Stimulated activated CD8-positive, alpha-beta memory T cell treated with anti-CD3 and anti-CD28 coated beads, Interleukin-2, amount 100 ng/mL, for 48 hours (primary cell): Measurements from ENCODE around the gene IL2RG.

Experiments
- DNase-seq, 2 donors: peaks; one replicate each; pipeline ENCODE4 v3.0.0-alpha.2; 2020; ENCODE audit warnings: low read depth in 2 of 2

The IL2RG gene

DNA sequence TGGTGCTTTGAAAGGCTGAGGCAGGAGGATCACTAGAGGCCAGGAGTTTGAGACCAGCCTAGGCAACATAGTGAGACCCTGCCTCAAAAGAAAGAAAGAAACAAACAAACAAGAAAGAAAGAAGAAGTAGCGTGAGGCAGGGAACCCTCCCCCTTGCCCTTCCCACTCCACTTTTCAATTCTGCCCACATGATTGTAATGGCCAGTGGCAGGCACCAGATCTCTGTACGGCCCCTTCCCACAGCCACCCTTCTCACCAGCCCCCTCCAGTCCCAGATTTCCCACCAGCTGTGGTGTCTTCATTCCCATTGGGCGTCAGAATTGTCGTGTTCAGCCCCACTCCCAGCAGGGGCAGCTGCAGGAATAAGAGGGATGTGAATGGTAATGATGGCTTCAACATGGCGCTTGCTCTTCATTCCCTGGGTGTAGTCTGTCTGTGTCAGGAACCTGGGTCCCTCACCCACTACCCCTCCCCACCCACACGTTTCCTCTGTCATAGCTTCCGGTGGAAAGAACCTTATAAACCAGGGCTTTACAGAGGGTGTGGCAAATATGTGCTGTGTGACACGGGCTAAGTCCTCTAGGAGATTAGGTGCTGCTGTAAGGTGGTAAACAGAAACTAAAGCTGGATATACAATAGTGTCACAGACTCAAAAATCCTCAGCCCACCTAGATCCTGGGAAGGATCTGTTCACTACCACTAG is at the start of gene IL2RG:
Gene IL2RG (minus strand): TSS at position 437 of the 703 bp plus-strand sequence. CDS start 38 bp downstream, at position 399.
- DNase-seq, result peak; percentile 37 to 47

GRCh38 chrX:71160475-71160874 is 49.1 kb upstream of the IL2RG start:
- no peak for DNase-seq

DNA sequence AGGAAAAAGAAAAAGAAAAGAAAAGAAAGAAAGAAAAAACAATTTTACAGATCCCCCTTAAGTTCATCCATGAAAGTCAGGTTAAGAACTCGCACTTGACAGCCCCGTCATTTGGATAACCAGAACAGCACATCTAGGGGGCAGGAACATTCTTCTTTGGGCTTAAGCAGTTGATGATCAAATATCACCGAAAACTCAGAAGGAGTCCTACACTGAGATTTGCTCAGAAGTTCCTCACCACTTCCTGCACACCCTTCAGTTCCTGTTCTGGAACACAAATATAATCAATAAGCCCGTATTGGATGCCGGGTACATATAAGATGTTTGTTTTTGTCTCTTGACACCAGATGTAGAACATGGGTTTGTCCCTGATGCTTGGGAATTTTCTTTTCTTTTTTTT is 48.0 kb upstream of the IL2RG start:
- DNase-seq, result no peak

DNA sequence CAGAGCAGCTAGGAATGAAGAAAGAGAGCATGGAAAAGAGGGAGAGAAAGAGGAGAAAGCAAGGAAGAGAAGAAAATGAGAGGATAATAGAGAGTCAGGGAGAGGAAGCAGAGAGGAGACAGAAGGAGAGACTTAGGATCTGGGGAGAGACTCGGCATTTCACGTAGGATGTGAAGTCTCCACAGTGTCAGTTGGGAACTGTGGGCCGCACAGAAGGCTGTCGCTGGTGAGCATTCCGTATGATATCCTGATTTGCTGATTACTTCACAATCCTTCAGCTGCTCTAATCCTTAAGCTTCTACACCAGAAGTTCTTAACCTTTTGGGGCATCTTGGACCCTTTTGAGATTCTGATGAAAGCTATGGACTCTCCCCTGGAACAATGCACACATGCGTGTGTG is 47.2 kb upstream of the IL2RG start:
- no peak for DNase-seq

GRCh38 chrX:71154641-71155040 is 43.3 kb upstream of the IL2RG start:
- no peak for DNase-seq

- no peak for DNase-seq
Observed at GRCh38 chrX:71154196-71154595, 42.8 kb upstream of the IL2RG start.

GRCh38 chrX:71151366-71151765 is 40.0 kb upstream of the IL2RG start:
- DNase-seq, result no peak

- no peak for DNase-seq
Observed at GRCh38 chrX:71148278-71148663, 36.9 kb upstream of the IL2RG start.

DNA sequence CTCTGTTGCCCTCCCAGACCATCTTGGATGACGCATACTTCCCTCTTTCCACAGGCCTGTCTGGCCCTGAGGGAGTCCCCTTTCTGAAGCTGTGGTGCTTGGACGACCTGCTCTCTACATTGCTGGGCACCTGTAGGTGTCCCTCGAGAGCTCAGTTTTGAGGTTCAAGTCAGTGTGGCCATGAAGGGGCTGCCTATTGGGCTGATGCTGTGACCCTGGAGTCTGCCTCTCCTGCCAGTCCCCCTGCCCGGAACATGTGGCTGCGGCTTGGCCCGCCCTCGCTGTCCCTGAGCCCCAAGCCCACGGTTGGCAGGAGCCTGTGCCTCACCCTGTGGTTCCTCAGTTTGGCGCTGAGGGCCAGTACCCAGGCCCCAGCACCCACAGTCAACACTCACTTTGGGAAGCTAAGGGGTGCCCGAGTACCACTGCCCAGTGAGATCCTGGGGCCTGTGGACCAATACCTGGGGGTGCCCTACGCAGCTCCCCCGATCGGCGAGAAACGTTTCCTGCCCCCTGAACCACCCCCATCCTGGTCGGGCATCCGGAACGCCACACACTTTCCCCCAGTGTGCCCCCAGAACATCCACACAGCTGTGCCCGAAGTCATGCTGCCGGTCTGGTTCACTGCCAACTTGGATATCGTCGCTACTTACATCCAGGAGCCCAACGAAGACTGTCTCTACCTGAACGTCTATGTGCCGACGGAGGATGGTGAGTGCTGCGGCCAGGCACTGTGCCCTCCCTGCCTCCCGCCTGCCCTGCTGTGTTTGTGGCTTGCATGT is 36.3 kb upstream of the IL2RG start:
- DNase-seq, result no peak

DNA sequence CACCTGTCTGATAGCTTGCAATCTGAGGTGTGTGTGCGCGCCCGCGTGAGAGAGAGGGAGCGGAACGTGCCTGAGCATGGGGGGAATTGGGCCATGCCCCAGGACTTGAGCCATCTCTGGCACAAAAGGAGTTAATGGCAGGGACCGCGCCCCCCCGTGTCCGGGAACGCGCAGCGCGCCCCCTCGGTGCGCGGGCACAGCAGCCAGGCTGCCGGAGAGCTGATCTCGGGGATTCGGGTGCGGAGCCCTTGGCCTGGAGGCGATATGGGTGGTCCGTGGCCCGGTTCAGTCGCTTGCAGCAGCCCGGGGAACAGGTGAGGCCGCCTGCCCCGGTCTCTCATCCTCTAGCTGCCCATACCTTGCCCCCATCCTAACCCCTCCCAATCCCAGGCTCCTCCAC is 33.3 kb upstream of the IL2RG start, which contains the start of gene NLGN3:
Gene NLGN3 (plus strand): TSS at position 191 of the 400 bp plus-strand sequence. CDS start 2,909 bp downstream, outside the sequence.
- DNase-seq, result no peak

- DNase-seq, result no peak
Observed at GRCh38 chrX:71143508-71143907, 32.1 kb upstream of the IL2RG start.

GRCh38 chrX:71140440-71140839 is 29.1 kb upstream of the IL2RG start:
- no peak for DNase-seq

DNA sequence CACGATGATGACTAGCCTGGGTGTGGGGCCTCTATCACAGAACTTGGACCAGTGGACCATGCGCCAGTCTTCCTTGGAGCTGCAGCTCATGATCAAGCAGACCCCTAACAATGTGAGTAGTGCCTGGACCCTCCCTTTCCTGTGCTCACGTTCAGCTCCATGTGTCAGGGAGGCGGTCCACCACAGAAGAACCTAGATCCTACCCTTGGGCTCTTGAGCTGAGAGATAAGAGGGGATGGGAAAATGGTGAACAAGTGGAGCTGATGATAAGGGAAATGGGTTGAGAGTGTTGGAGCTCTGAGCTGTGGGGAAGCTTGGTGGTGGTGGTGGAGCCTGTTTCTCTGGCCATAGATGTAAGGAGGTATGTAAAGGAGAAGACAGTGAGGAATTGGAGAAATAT is 20.1 kb upstream of the IL2RG start:
- DNase-seq, result no peak

DNA sequence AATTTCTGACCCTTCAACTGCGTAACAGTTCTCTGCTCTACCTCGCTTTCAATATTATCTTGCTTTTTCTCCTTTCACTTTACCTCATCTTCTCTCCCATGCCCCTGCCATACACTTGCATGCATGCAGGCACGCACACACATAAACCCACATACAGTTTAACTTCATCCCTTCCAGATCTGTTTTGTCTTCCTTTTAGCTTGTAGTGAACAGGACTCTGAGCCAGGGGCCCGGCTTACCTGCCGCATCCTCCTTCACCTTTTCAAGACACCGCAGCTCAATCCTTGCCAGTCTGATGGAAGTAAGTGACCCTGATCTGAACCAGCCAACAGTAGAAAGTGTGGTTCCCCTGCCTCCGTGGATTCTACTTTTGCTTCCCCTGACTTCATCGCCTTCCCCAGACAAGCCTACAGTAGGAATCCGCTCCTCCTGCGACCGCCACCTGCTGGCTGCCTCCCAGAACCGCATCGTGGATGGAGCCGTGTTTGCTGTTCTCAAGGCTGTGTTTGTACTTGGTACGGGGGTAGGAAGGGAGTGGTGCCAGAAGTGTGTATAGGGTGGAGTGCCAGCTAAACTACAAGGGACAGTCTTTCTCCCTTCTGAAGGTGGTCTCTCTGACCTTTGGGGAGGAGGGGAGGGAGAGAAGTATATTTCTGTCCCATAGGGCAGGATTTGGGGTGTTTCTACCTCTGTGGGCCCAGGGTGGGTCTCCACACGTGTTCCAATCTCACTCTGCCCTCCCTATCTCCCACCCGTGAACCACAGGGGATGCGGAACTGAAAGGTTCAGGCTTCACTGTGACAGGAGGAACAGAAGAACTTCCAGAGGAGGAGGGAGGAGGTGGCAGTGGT is 17.8 kb upstream of the IL2RG start:
- DNase-seq, result peak; percentile 60 to 69

DNA sequence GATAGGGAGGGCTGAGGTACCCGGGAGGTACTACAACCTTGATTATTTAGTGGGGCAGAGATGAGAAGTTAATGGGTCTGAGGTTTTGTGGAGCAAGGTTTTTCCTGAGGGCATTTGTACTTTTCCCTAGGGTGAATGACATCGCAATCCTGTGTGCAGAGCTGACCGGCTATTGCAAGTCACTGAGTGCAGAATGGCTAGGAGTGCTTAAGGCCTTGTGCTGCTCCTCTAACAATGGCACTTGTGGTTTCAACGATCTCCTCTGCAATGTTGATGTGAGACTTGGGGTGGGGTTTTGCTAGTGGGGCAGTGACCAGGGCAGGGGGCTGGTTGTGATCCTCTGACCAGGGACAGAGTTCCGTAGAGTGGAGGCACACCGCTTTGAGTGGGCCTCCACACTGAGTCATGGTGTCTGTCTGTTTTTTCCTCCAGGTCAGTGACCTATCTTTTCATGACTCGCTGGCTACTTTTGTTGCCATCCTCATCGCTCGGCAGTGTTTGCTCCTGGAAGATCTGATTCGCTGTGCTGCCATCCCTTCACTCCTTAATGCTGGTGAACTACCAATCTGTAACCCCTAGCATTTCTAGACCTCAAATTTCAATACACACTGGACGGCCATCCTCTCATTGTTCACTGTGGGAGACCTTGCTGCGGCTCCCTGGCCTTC is 16.9 kb upstream of the IL2RG start:
- no peak for DNase-seq

DNA sequence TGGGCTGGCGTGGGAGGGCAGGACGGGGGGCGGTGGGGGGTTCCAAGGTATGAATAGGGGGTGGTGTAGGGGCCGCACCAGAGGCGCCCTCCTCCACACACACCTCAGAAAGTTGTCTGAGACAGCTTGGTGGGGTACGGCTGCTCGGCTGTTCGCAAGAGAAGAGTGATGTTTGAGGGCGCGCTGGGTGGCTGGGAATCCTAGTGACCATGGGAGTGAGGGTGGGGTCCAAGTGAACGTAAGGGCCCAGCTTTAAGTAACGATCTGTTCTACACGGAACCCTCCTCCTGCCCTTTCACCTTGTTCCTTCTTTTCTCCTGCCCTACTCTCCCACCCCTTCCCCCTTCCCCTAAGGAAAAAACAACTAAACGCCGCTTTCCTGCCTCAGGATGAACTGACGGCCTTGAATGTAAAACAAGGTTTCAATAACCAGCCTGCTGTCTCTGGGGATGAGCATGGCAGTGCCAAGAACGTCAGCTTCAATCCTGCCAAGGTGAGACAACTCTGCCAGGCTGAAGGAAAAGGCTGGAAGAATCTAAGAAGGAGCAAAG is 7.7 kb upstream of the IL2RG start:
- DNase-seq, result no peak

DNA sequence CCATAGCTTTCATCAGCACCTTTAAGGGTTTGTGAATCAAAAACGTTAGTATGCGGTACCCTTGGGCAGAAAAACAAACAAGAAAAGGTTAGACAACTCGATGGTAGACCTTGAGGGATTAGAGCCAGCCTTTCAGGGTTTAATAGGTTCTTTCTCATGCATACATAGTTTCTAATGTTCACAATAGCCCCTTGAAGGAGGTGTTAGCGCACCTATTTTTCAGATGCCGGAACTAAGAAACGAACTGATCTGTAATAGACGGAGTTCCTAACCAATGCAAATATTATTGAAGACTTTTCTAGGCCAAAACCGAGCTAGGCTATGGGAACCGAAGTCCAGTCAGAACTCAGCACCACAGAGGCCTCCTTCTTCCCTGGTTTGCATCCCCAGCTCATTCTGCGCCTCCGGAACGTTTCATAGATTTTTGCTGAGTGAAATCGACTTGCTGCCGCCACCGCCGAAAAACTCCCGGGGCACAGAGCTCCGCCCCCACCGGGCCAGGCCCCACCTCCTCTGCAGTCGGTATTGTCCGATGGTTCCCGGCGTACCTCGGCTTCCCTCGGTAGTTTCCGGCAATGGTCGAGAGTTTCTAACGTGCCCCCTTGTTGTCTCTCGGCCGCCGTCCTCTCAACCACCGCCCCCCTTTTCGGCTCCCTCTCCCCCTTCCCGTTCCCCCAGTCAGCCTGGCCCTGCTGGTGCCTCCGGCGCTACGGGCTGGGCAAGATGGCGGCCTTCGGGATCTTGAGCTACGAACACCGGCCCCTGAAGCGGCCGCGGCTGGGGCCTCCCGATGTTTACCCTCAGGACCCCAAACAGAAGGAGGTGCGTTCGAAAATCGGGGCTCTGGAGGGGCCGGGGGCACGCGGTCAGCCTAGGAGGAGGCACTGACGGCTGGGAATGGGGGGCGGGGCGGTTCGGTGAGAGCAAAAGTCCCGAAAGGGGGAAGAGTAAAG is 6.9 kb upstream of the IL2RG start, which contains the start of gene MED12:
Gene MED12 (plus strand): TSS at position 565 of the 953 bp plus-strand sequence. CDS start 159 bp downstream, at position 724.
- DNase-seq, result peak; percentile 76 to 81

- DNase-seq, result no peak
Observed at GRCh38 chrX:71117358-71117757, 6.0 kb upstream of the IL2RG start.

DNA sequence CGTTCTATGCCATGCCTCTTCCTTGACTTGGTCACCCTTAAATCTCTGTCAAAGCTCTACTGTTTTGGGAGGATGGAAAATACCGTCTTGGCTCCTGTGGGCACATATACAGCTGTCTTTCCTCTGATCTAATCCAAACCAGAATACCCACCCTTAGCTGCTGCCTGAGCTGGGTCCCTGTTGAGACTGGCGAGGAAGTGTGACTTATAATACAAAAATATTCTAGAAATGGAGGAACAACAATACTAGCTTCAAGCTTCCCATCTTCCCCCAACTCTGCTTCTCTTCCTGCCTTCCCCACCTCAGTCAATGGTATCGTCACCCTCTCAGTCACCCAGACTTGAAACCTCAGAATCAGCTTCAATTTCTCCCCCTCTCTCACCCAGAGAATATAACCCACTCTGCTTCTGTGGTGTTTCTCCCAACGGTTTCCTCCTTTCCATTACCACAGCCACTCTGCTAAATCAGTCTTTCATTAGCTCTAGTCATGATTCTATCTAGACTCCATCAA is 599 bp upstream of the IL2RG start:
- DNase-seq, result no peak

DNA sequence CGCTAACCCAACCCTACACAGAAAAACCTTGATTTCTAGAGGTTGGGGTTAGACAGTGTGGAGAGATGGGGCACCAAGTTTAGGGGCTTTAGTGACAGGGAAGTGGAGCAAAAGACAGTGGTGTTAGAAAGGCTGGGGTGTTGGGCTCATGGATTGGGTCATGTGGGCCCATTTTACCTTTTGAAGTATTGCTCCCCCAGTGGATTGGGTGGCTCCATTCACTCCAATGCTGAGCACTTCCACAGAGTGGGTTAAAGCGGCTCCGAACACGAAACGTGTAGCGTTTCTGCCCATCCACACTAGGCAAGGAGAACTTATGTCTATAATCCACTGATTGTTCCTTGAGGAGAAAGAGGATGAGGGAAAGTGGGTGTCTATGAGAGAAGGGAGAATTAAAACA is 2.3 kb downstream of the IL2RG start:
- no peak for DNase-seq
